Sigmoid colon (tissue), 4 donors: ENCODE results near the gene PSMB5.
A peak's percentile ranks its signal among the peaks of the same experiment; 100 is the strongest.

Source experiments
- EP300 ChIP-seq, 4 donors: sonication (generic); formaldehyde crosslinking; IDR thresholded peaks; one replicate each; pipeline ENCODE4 v1.6.1; 2017; ENCODE audit warnings: antibody characterized with exemption in 4 of 4
- POLR2A ChIP-seq, 2 donors: fragments of 450-650 bp; IDR thresholded peaks; one replicate each; pipeline ENCODE4 v1.6.1; 2016; ENCODE audit warnings: antibody characterized with exemption in 2 of 2, mild to moderate bottlenecking in 2 of 2, moderate library complexity in 2 of 2
- POLR2AphosphoS5 ChIP-seq, 4 donors: sonication (generic); formaldehyde crosslinking; IDR thresholded peaks; one replicate each; pipeline ENCODE4 v1.6.1; 2017; ENCODE audit warnings: antibody characterized with exemption in 4 of 4
- TF ChIP-seq, protein P1 (sequence below), 4 experiments: fragments of 450-650 bp in 3 of 4; fragments of 200-600 bp in 1 of 4; IDR thresholded peaks; one replicate each; pipeline ENCODE4 v1.5.1; 2016 to 2019; ENCODE audit warnings: antibody characterized with exemption in 4 of 4, mild to moderate bottlenecking in 3 of 4, moderate library complexity in 2 of 4

DNA sequence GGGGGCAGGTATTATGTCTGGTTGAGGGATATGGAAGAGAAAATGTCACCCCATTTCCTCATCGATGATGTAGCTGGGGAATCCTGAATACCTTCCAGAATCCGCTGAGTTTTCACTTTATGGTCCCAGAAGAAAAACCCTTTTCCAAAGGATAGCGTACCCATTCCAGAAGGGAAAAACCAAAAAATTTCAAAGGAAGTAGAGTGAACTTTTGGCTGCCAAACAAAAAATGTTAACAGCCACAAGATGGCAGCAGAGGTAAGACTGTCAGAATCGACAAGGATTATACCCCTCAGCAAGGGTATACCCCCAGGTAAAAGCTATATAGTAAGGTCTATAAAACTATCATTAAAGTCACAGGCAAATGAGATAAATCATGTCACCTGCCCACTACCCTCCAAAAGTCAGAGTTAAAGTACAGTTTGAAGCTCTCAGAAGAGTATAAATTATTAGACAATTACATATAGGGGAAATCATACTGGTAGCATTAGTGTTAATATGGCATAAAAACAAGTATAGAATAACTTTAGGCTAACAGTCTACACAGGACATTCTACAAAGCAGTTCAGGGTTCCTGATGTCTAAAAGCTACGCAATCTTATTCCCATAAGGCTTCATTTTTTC, 42.2 kb upstream of the PSMB5 start:
- TF ChIP-seq EP300 (IDR thresholded peaks at IDR 0.05) (no peak), POLR2AphosphoS5 (IDR thresholded peaks at IDR 0.05) (no peak), POLR2A (IDR thresholded peaks at IDR 0.05) (no peak)
- TF ChIP-seq, protein P1, sequence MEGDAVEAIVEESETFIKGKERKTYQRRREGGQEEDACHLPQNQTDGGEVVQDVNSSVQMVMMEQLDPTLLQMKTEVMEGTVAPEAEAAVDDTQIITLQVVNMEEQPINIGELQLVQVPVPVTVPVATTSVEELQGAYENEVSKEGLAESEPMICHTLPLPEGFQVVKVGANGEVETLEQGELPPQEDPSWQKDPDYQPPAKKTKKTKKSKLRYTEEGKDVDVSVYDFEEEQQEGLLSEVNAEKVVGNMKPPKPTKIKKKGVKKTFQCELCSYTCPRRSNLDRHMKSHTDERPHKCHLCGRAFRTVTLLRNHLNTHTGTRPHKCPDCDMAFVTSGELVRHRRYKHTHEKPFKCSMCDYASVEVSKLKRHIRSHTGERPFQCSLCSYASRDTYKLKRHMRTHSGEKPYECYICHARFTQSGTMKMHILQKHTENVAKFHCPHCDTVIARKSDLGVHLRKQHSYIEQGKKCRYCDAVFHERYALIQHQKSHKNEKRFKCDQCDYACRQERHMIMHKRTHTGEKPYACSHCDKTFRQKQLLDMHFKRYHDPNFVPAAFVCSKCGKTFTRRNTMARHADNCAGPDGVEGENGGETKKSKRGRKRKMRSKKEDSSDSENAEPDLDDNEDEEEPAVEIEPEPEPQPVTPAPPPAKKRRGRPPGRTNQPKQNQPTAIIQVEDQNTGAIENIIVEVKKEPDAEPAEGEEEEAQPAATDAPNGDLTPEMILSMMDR (IDR thresholded peaks at IDR 0.05), result peak in 2 of 4 experiments; percentile 32 to 55
